HCT116 (cell line): Measurements from ENCODE around the gene TMOD1. TPM values are rescaled to one million over a fixed set of nuclear protein-coding genes. Genes with fewer than 3 reads are reported as not detected.

ENCODE experiments used
- ATAC-seq: fragments of 200-7000 bp; cut with Tn5 transposase; 2 replicates; pipeline ENCODE4 v1.9.1; 2020; ENCODE audit warnings: mild to moderate bottlenecking, moderate library complexity
- BruUV-seq: library from RNA; stranded (reverse); fragments of 400-500 nt; replicated peaks from 2 replicates; lab custom pipeline; 2021; lab: Mats Ljungman, UMichigan
- CTCF ChIA-PET: fragments of 300-600 bp; sonication (Branson Sonifier 250); formaldehyde crosslinking; loops from one replicate; lab custom pipeline; 2021; ENCODE audit warnings: antibody characterized with exemption; lab: Charles Lee
- POLR2A ChIA-PET: fragments of 300-600, 350-600 bp; sonication (Branson Sonifier 250); formaldehyde crosslinking; loops from one replicate; lab custom pipeline; 2021; ENCODE audit warnings: antibody characterized with exemption; lab: Charles Lee
- RAD21 ChIA-PET, 2 experiments: fragments of 300-600 bp; sonication (Branson Sonifier 250); formaldehyde crosslinking; loops; one replicate each; lab custom pipeline; 2023; ENCODE audit warnings: low total read pairs in 2 of 2; ENCODE audit not compliant: uncharacterized antibody in 2 of 2, unreplicated experiment in 2 of 2, low non-redundant PET in 1 of 2; lab: Charles Lee
- DNase-seq: peaks from one replicate; pipeline ENCODE4 v3.0.0-alpha.2; 2010; ENCODE audit warnings: low read depth, low spot score
- H2AFZ ChIP-seq: fragments of 200-600 bp; shearing (Covaris generic), sonication (generic); 2 replicates; pipeline ENCODE4 v1.6.1; 2017; ENCODE audit warnings: low read depth, mixed run types, mixed read lengths, antibody characterized with exemption, low read length; ENCODE audit not compliant: poor library complexity, severe bottlenecking
- H3K27ac ChIP-seq: 2 replicates; pipeline ENCODE4 v1.5.1; 2012; ENCODE audit warnings: low read depth, low read length
- H3K27me3 ChIP-seq: fragments of 200-600 bp; sonication (generic); 2 replicates; pipeline ENCODE4 v1.6.1; 2016; ENCODE audit warnings: mixed run types, low read length, mixed read lengths; ENCODE audit not compliant: insufficient read depth
- H3K36me3 ChIP-seq, 2 experiments: fragments of 200-500 bp in 1 of 2; fragments of 200-600 bp in 1 of 2; sonication (Bioruptor generic) in 1 of 2; sonication (generic) in 1 of 2; 2 replicates each; pipeline versions ENCODE4 v1.5.1 to v1.6.1; 2014 to 2016; ENCODE audit warnings: low read length in 2 of 2, inconsistent platforms in 1 of 2, mixed read lengths in 1 of 2, mixed run types in 1 of 2; ENCODE audit not compliant: insufficient read depth in 2 of 2, control insufficient read depth in 1 of 2
- H3K4me1 ChIP-seq, 2 experiments: fragments of 200-600 bp in 1 of 2; sonication (generic) in 1 of 2; 2 replicates each; pipeline versions ENCODE4 v1.5.1 to v1.6.1; 2012 to 2017; ENCODE audit warnings: low read length in 2 of 2, inconsistent platforms in 1 of 2, mild to moderate bottlenecking in 1 of 2, mixed read lengths in 1 of 2, mixed run types in 1 of 2, moderate library complexity in 1 of 2; ENCODE audit not compliant: insufficient read depth in 2 of 2, control insufficient read depth in 1 of 2
- H3K4me2 ChIP-seq: fragments of 200-600 bp; sonication (generic); 2 replicates; pipeline ENCODE4 v1.6.1; 2017; ENCODE audit warnings: mixed run types, low read length, mixed read lengths
- H3K4me3 ChIP-seq, 2 experiments: fragments of 200-600 bp in 1 of 2; sonication (generic) in 1 of 2; replicated peaks in 1 of 2; 2 replicates each; pipeline ENCODE4 v1.5.1; 2011 to 2016; ENCODE audit warnings: low read length in 2 of 2, control low read depth in 1 of 2, low read depth in 1 of 2, mild to moderate bottlenecking in 1 of 2, mixed read lengths in 1 of 2, mixed run types in 1 of 2
- H3K79me2 ChIP-seq: fragments of 200-600 bp; sonication (generic); 2 replicates; pipeline ENCODE4 v1.6.1; 2017; ENCODE audit warnings: mild to moderate bottlenecking, mixed run types, low read length, moderate library complexity, mixed read lengths; ENCODE audit not compliant: insufficient read depth
- H3K9ac ChIP-seq: fragments of 200-600 bp; sonication (generic); 2 replicates; pipeline ENCODE4 v1.6.1; 2016; ENCODE audit warnings: low read length, mixed read lengths
- H3K9me2 ChIP-seq: fragments of 200-600 bp; sonication (generic), shearing (Covaris generic); 2 replicates; pipeline ENCODE4 v1.6.1; 2017; ENCODE audit warnings: mixed run types, mild to moderate bottlenecking, moderate library complexity; ENCODE audit not compliant: insufficient read depth
- H3K9me3 ChIP-seq, 2 experiments: fragments of 200-500 bp in 1 of 2; fragments of 200-600 bp in 1 of 2; sonication (Bioruptor generic) in 1 of 2; sonication (generic) in 1 of 2; 2 replicates each; pipeline ENCODE4 v1.6.1; 2014 to 2017; ENCODE audit warnings: low read length in 2 of 2, mixed read lengths in 2 of 2, inconsistent platforms in 1 of 2, low read depth in 1 of 2, mild to moderate bottlenecking in 1 of 2, mixed run types in 1 of 2, moderate library complexity in 1 of 2; ENCODE audit not compliant: control insufficient read depth in 1 of 2, insufficient read depth in 1 of 2
- H4K20me1 ChIP-seq: fragments of 200-600 bp; sonication (generic), shearing (Covaris generic); 2 replicates; pipeline ENCODE4 v1.6.1; 2017; ENCODE audit warnings: mixed run types, mild to moderate bottlenecking, moderate library complexity; ENCODE audit not compliant: insufficient read depth
- ATF3 ChIP-seq: IDR thresholded peaks from 2 replicates; pipeline ENCODE4 v1.6.1; 2012
- CBX3 ChIP-seq: IDR thresholded peaks from 2 replicates; pipeline ENCODE4 v1.6.1; 2012; ENCODE audit warnings: low read depth
- CEBPB ChIP-seq: IDR thresholded peaks from 2 replicates; pipeline ENCODE4 v1.6.1; 2012; ENCODE audit warnings: low read depth
- CTCF ChIP-seq, 3 experiments: fragments of 200-600 bp in 1 of 3; sonication (generic) in 1 of 3; IDR thresholded peaks in 2 of 3; conservative IDR thresholded peaks in 1 of 3; 2 replicates each; pipeline ENCODE4 v1.5.1; 2012 to 2017; ENCODE audit warnings: low read depth in 2 of 3, low read length in 2 of 3, antibody characterized with exemption in 1 of 3, borderline replicate concordance in 1 of 3, control low read depth in 1 of 3, mild to moderate bottlenecking in 1 of 3, mixed read lengths in 1 of 3, mixed run types in 1 of 3, moderate library complexity in 1 of 3; ENCODE audit not compliant: insufficient read depth in 1 of 3
- ELF1 ChIP-seq: IDR thresholded peaks from 2 replicates; pipeline ENCODE4 v1.6.1; 2012; ENCODE audit warnings: low read depth, borderline replicate concordance
- EZH2 ChIP-seq: fragments of 200-600 bp; sonication (generic); IDR thresholded peaks from 2 replicates; pipeline ENCODE4 v1.6.1; 2017; ENCODE audit warnings: antibody characterized with exemption, mixed run types
- EZH2phosphoT487 ChIP-seq: fragments of 200-600 bp; IDR thresholded peaks from 2 replicates; pipeline ENCODE4 v1.6.1; 2018; ENCODE audit warnings: antibody characterized with exemption, borderline replicate concordance
- FOSL1 ChIP-seq: IDR thresholded peaks from 2 replicates; pipeline ENCODE4 v1.6.1; 2012; ENCODE audit warnings: low read depth
- JUND ChIP-seq: IDR thresholded peaks from 2 replicates; pipeline ENCODE4 v1.6.1; 2012
- MAX ChIP-seq: IDR thresholded peaks from 2 replicates; pipeline ENCODE4 v1.6.1; 2012
- POLR2A ChIP-seq: IDR thresholded peaks from 2 replicates; pipeline ENCODE4 v1.7.0; 2011; ENCODE audit warnings: borderline replicate concordance; ENCODE audit not compliant: insufficient read depth, insufficient read length; ENCODE audit errors: extremely low read depth
- POLR2AphosphoS5 ChIP-seq: IDR thresholded peaks from 2 replicates; pipeline ENCODE4 v1.6.1; 2011; ENCODE audit warnings: mild to moderate bottlenecking, low read depth, low read length, moderate library complexity
- RAD21 ChIP-seq: IDR thresholded peaks from 2 replicates; pipeline ENCODE4 v1.6.1; 2012; ENCODE audit warnings: low read depth, mild to moderate bottlenecking
- REST ChIP-seq: IDR thresholded peaks from 2 replicates; pipeline ENCODE4 v1.6.1; 2012; ENCODE audit warnings: low read depth
- SP1 ChIP-seq: IDR thresholded peaks from 2 replicates; pipeline ENCODE4 v1.6.1; 2012; ENCODE audit warnings: low read depth
- SRF ChIP-seq: IDR thresholded peaks from 2 replicates; pipeline ENCODE4 v1.6.1; 2012; ENCODE audit warnings: low read depth
- TCF7L2 ChIP-seq: IDR thresholded peaks from 2 replicates; pipeline ENCODE4 v1.7.0; 2011; ENCODE audit warnings: borderline replicate concordance, inconsistent platforms; ENCODE audit not compliant: insufficient read depth, insufficient read length; ENCODE audit errors: extremely low read depth
- YY1 ChIP-seq: IDR thresholded peaks from 2 replicates; pipeline ENCODE4 v1.6.1; 2011; ENCODE audit warnings: low read length, low read depth, moderate library complexity, mild to moderate bottlenecking; ENCODE audit not compliant: insufficient replicate concordance; ENCODE audit errors: extremely low read depth
- ZBTB33 ChIP-seq: IDR thresholded peaks from 2 replicates; pipeline ENCODE4 v1.6.1; 2011; ENCODE audit warnings: mild to moderate bottlenecking, low read length, moderate library complexity; ENCODE audit not compliant: insufficient replicate concordance; ENCODE audit errors: extremely low read depth
- ZFX ChIP-seq: fragments of 450-650 bp; IDR thresholded peaks from 2 replicates; pipeline ENCODE4 v1.6.1; 2017
- ZNF274 ChIP-seq: fragments of 200-500 bp; sonication (Bioruptor generic); IDR thresholded peaks from 2 replicates; pipeline ENCODE4 v1.6.1; 2014; ENCODE audit warnings: mild to moderate bottlenecking, low read depth, low read length, inconsistent platforms
- intact Hi-C: fragments of 100-400 bp; cut with micrococcal nuclease; formaldehyde crosslinking; loops from 2 replicates; pipeline ENCODE4 v1.10.0; 2022
- total RNA-seq: library from RNA; stranded (reverse); gene quantifications from one replicate; pipeline ENCODE4 v1.2.1, GENCODE V29; 2021; ENCODE audit not compliant: unreplicated experiment

The TMOD1 gene
- total RNA-seq, 1 experiment from 2014 or later, result 4.4 TPM

GRCh38 chr9:97518909-97519307, 17.4 kb downstream of the TMOD1 start:
- DNase-seq (no peak), ATAC-seq (no peak; the same call in 1 of the 2 replicates)
- no peaks in the 10 kb centered on the region for H3K27me3 ChIP-seq
- no peaks in the 10 kb centered on the region for H3K36me3 ChIP-seq
- peaks cover 0 to 12% of the 10 kb centered on the region in 2 experiments; a peak in 2 of 4 replicates for H3K4me1 ChIP-seq
- no peak overlapping the region for H3K27ac ChIP-seq
- CTCF ChIA-PET, result interaction anchor here (0.6 to 1.1 kb wide), 2 partner anchors 17 to 80 kb away, joined by 3 to 4 read pairs; partner anchors contain the start of gene TMOD1
- H3K9me3 ChIP-seq, result no peaks in the 10 kb centered on the region
- H2AFZ ChIP-seq, result no peak overlapping the region
- no peaks in the 10 kb centered on the region for H3K9me2 ChIP-seq
- RAD21 ChIA-PET, result no interaction called here
- intact Hi-C loops, result no loop called here
- H4K20me1 ChIP-seq, result no peaks in the 10 kb centered on the region; the same call in 1 of the 2 replicates
- H3K9ac ChIP-seq, result no peak overlapping the region
- POLR2A ChIA-PET, result no interaction called here
- no peak overlapping the region for H3K4me3 ChIP-seq
- BruUV-seq, result no TSS peak
- no peaks in the 10 kb centered on the region for H3K79me2 ChIP-seq
- peak overlapping the region; percentile 27 for H3K4me2 ChIP-seq
- TF ChIP-seq FOSL1 (peak; percentile 43; the same call in 1 of the 2 replicates), JUND (peak; percentile 31; the same call in 1 of the 2 replicates), EZH2phosphoT487 (no peak), ELF1 (no peak), RAD21 (no peak), CEBPB (no peak), SRF (no peak), MAX (no peak), YY1 (no peak), POLR2AphosphoS5 (no peak), ZBTB33 (no peak), SP1 (peak; percentile 59), TCF7L2 (no peak), CBX3 (peak; percentile 55; the same call in 1 of the 2 replicates), ATF3 (no peak), CTCF (IDR thresholded peaks at IDR 0.05 in 2 of 3, conservative IDR thresholded peaks at IDR 0.05 in 1 of 3; ENCODE audit: borderline replicate concordance in 1 of 3, insufficient read depth in 1 of 3, low read depth in 2 of 3, low read length in 2 of 3) (no peak), REST (no peak), ZFX (no peak), POLR2A (no peak), ZNF274 (no peak), EZH2 (no peak)
